DOHH2 (cell line): ENCODE data around the gene CDAN1.

ENCODE experiments used
- H3F3A ChIP-seq: fragments of 200-600 bp; sonication (generic), shearing (Covaris generic); 2 replicates; pipeline ENCODE4 v1.6.0; 2016; ENCODE audit warnings: antibody characterized with exemption, mild to moderate bottlenecking; ENCODE audit not compliant: control insufficient read depth, insufficient read depth
- H3K27ac ChIP-seq: fragments of 200-600 bp; sonication (generic); 2 replicates; pipeline ENCODE4 v1.5.1; 2014; ENCODE audit warnings: low read depth, mild to moderate bottlenecking, low read length, moderate library complexity
- H3K27me3 ChIP-seq: fragments of 200-600 bp; sonication (generic); 2 replicates; pipeline ENCODE4 v1.6.1; 2014; ENCODE audit warnings: mild to moderate bottlenecking, low read length, mixed read lengths; ENCODE audit not compliant: control insufficient read depth
- H3K36me3 ChIP-seq: fragments of 200-600 bp; sonication (generic); 2 replicates; pipeline ENCODE4 v1.6.1; 2014; ENCODE audit warnings: mild to moderate bottlenecking, low read length, moderate library complexity, mixed read lengths; ENCODE audit not compliant: control insufficient read depth
- H3K4me1 ChIP-seq: fragments of 200-600 bp; sonication (generic); 2 replicates; pipeline ENCODE4 v1.6.1; 2014; ENCODE audit warnings: mild to moderate bottlenecking, low read length, mixed read lengths; ENCODE audit not compliant: control insufficient read depth
- H3K4me2 ChIP-seq: fragments of 200-600 bp; sonication (generic); 2 replicates; pipeline ENCODE4 v1.6.0; 2014; ENCODE audit warnings: mild to moderate bottlenecking, low read length, moderate library complexity
- H3K4me3 ChIP-seq: fragments of 200-600 bp; sonication (generic); 2 replicates; pipeline ENCODE4 v1.5.1; 2014; ENCODE audit warnings: mild to moderate bottlenecking, low read length, mixed read lengths
- H3K79me2 ChIP-seq: fragments of 200-600 bp; sonication (generic); 2 replicates; pipeline ENCODE4 v1.6.1; 2014; ENCODE audit warnings: mild to moderate bottlenecking, low read length, mixed read lengths; ENCODE audit not compliant: control insufficient read depth
- H3K9me2 ChIP-seq: fragments of 200-600 bp; sonication (generic); replicated peaks from 2 replicates; pipeline ENCODE4 v1.6.1; 2014; ENCODE audit warnings: mild to moderate bottlenecking, low read length, mixed read lengths; ENCODE audit not compliant: control insufficient read depth
- H3K9me3 ChIP-seq: fragments of 200-600 bp; sonication (generic); 2 replicates; pipeline ENCODE4 v1.6.1; 2014; ENCODE audit warnings: antibody characterized with exemption, low read length, mixed read lengths; ENCODE audit not compliant: control insufficient read depth, insufficient read depth
- H4K20me1 ChIP-seq: fragments of 200-600 bp; sonication (generic); 2 replicates; pipeline ENCODE4 v1.6.0; 2014; ENCODE audit warnings: low read depth, mild to moderate bottlenecking, antibody characterized with exemption, low read length, moderate library complexity; ENCODE audit not compliant: control insufficient read depth, insufficient read depth
- CTCF ChIP-seq: fragments of 200-600 bp; sonication (generic); IDR thresholded peaks from one replicate; pipeline ENCODE4 v1.5.1; 2014; ENCODE audit warnings: antibody characterized with exemption, mild to moderate bottlenecking, low read depth, low read length; ENCODE audit not compliant: poor library complexity, severe bottlenecking
- EZH2phosphoT487 ChIP-seq: fragments of 200-600 bp; sonication (generic); IDR thresholded peaks from 2 replicates; pipeline ENCODE4 v1.6.1; 2017; ENCODE audit warnings: borderline replicate concordance, mild to moderate bottlenecking, antibody characterized with exemption, low read length, moderate library complexity, mixed read lengths

CDAN1 gene

GRCh38 chr15:42741710-42742109 lies 4.8 kb upstream of the CDAN1 start:
- Histone ChIP-seq H3K4me3 (no peak overlapping the region), H3F3A (no peaks in the 10 kb centered on the region), H3K27ac (no peak overlapping the region), H3K36me3 (no peaks in the 10 kb centered on the region), H3K4me1 (peaks cover 7% of the 10 kb centered on the region), H3K9me3 (no peaks in the 10 kb centered on the region), H3K27me3 (no peaks in the 10 kb centered on the region), H3K9me2 (no peaks in the 10 kb centered on the region), H3K4me2 (no peak overlapping the region), H3K79me2 (peaks cover under 1% of the 10 kb centered on the region), H4K20me1 (no peaks in the 10 kb centered on the region)
- TF ChIP-seq EZH2phosphoT487 (no peak), CTCF (no peak)

- Histone ChIP-seq H3K79me2 (peaks cover 14% of the 10 kb centered on the region), H3K9me2 (no peaks in the 10 kb centered on the region), H4K20me1 (no peaks in the 10 kb centered on the region), H3K9me3 (no peaks in the 10 kb centered on the region), H3K36me3 (peaks cover 23% of the 10 kb centered on the region), H3K27ac (peak overlapping the region; percentile 33; the same call in 1 of the 2 replicates), H3K4me2 (peak overlapping the region; percentile 94), H3K27me3 (no peaks in the 10 kb centered on the region), H3K4me3 (peak overlapping the region; percentile 95), H3F3A (no peaks in the 10 kb centered on the region), H3K4me1 (peaks cover 15% of the 10 kb centered on the region)
- TF ChIP-seq EZH2phosphoT487: no peak
- no peak for TF ChIP-seq CTCF
Observed at GRCh38 chr15:42737529-42738328, 801 bp upstream of the CDAN1 start.

- Histone ChIP-seq H3K9me3 (no peaks in the 10 kb centered on the region), H3K4me2 (peak overlapping the region; percentile 94), H3K27ac (peak overlapping the region; percentile 11; the same call in 1 of the 2 replicates), H3K9me2 (no peaks in the 10 kb centered on the region), H3K36me3 (peaks cover 38% of the 10 kb centered on the region), H3F3A (no peaks in the 10 kb centered on the region), H3K79me2 (peaks cover 14% of the 10 kb centered on the region), H4K20me1 (no peaks in the 10 kb centered on the region), H3K27me3 (no peaks in the 10 kb centered on the region), H3K4me3 (peak overlapping the region; percentile 95), H3K4me1 (peaks cover 15% of the 10 kb centered on the region)
- TF ChIP-seq CTCF (no peak), EZH2phosphoT487 (no peak)
Observed at GRCh38 chr15:42736178-42736792, 643 bp downstream of the CDAN1 start.
